ENCODE data around the gene DDX42. TPM values are rescaled to one million over a fixed set of nuclear protein-coding genes. Genes with fewer than 3 reads are reported as not detected.

DDX42 gene
- 16.2 TPM for polyA plus RNA-seq

DNA sequence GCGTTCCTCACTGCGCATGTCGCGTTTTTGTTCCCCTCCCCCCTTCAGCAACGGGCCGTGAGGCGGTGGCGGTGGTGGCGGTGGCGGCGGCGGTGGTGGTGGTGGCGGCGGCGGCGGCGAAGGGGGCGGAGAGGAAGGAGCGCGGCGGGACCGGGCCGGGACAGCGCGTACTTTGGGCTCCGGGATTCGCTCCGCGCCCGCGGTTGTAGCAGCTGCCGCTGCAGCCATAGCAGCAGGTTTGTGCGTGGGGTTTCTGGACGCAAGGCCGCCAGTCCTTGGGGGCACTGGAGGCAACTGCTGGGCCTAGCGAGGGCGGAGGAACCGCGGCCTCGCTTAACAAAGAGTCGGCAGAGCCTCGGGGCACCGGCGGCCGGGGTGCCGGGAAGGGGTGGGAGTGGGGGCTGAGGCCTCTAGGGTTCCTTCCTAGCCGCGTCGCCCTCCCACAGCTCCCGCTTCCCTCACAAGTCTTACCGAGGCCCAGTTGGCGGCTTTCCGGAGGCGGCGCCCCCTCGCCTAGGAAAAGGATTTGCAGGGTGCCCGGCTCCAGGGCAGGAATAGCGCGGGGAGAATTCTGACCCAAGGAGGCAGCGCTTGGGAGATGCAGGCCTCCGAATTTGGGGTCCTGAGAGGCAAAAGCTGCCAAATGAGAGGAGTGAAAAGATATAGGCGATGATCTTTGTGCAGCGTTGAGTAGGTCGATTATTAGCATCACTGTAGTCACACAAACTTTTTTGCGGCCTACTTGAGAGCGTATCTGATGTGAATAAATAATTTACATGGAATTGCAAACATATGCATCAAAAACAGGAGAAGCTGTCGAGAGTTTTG is at the start of gene DDX42:
TSS of gene DDX42 (plus strand) at position 30 of the 828 bp plus-strand sequence. CDS start 12,880 bp downstream, outside the sequence.
- Mint-ChIP-seq H3K27ac (peak within 1 kb of the TSS; percentile 90 to 100 (median 95)), H3K27me3 (no peaks in the 10 kb centered on the region), H3K36me3 (no peaks in the 10 kb centered on the region), H3K4me1 (peaks cover 25 to 42% (median 33%) of the 10 kb centered on the region in 3 donors), H3K9me3 (no peaks in the 10 kb centered on the region), H3K4me3 (peak within 1 kb of the TSS; percentile 86 to 98 (median 94))

DNA sequence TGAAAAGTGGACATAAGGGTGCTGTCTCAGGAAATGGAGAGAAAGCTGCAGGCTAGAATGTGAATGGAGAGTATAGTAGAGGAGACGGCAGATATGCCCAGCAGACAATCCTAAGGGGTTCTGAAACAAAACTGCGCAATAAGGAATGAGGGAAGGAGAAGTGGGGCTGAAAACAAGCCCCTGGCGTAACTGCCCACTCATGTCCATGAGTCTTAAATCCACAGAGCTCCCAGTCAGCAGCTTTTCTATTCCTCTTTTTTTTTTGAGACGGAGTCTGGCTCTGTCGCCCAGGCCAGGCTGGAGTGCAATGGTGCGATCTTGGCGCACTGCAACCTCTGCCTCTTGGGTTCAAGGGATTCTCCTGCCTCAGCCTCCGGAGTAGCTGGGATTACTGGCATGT is 38.3 kb upstream of the DDX42 start:
- no peaks in the 10 kb centered on the region for H3K9me3 Mint-ChIP-seq
- peaks cover 4% of the 10 kb centered on the region for H3K36me3 Mint-ChIP-seq
- H3K4me3 Mint-ChIP-seq, result no peak overlapping the region
- no peaks in the 10 kb centered on the region for H3K27me3 Mint-ChIP-seq
- peak overlapping the region in 1 of 3 donors; percentile 66 for H3K27ac Mint-ChIP-seq
- H3K4me1 Mint-ChIP-seq, result peaks cover 4 to 9% (median 8%) of the 10 kb centered on the region in 3 donors

DNA sequence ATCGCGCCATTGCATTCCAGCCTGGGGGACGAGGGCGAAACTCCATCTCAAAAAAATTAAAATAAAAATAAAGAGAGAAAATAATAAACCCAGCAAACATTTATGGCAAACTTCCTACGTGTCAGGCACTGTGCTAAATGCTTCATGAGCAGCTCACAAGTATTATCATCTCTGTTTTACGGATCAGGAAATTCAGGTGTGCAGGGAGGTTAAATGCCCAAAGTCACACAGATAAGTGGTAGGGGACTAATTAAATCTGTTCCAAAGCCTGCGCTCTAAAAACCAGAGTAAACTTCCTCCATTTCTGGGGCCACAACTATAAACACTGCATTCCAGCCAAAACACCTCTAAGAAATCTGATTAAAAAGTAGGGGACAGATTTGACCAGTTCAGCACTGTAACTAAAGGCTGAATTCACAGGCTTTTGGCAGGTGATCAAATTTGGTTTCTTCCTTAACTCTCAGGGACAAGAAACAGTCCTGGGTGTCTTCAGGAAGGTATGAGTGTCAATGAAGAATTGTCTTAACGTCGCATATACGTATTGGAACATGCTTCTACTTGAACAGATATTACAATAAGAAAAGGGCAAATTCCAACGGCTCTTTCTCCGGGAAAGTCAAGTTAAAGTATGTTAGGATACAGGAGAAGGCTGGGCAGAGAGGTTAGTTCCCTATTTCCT is 33.4 kb upstream of the DDX42 start:
- Mint-ChIP-seq H3K4me1 (peaks cover 14 to 23% (median 15%) of the 10 kb centered on the region in 3 donors), H3K4me3 (peak overlapping the region; percentile 90 to 95 (median 92)), H3K36me3 (peaks cover 3% of the 10 kb centered on the region), H3K27ac (peak overlapping the region; percentile 94 to 98 (median 97)), H3K9me3 (no peaks in the 10 kb centered on the region), H3K27me3 (no peaks in the 10 kb centered on the region)

DNA sequence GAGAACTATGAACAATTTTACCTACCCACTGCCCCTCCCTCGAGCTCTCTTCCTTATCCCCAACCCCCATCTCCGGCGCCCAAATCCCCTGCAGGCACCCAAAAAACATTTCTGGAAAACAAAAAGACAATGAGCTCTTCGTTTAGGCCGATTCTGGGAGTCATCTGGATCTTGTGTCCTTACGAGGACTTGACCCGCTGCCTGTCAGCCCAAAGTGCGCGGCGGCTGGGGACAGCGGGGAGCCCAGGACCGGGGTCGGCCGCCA is 32.9 kb upstream of the DDX42 start:
- H3K27me3 Mint-ChIP-seq, result no peaks in the 10 kb centered on the region
- H3K9me3 Mint-ChIP-seq, result no peaks in the 10 kb centered on the region
- peak overlapping the region; percentile 94 to 98 (median 97) for H3K27ac Mint-ChIP-seq

DNA sequence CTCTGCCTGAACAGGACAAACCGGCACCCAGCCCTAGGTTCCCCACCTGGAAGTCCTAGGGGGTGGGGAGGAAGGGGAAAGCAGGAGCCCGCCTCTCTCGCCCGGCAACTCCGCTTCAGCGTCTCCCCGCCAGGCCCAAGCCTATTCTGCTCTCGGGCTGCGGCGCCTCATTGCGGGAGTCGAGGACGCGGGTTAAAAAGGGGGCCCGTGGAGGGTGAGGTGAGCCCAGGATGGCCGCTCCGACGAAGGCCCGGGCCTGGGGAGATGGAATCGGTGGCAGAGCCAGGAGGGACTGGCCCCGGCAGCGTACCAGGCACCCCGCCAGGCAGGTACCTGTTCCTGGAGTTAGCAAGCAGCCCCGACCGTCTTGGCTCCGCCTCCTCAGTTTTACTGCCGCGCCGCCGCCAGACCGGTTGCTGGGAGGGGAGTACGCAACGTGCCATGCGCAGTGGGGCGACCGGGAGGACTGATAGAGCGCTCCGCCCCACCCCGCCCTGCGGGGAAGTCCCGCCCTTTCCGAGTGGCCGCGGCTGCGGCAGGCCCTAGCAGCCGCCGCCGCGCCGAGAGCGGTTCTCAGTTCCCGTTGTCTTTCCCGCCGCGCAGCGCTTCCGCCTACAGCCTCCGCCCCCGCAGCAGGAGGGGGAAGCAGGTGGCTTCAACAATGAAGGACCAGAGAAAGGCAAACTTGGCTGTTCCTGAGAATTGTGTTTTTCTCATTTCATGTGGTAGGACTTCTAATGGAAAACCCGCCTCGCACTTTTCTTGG is 32.4 kb upstream of the DDX42 start, which contains the start of gene STRADA:
TSS of gene STRADA (minus strand) at position 392 of the 766 bp plus-strand sequence. CDS start 13,430 bp downstream, outside the sequence.
- Mint-ChIP-seq H3K27ac (peak within 1 kb of the TSS; percentile 94 to 98 (median 97)), H3K4me3 (peak within 1 kb of the TSS; percentile 90 to 95 (median 92)), H3K9me3 (no peaks in the 10 kb centered on the region), H3K27me3 (no peaks in the 10 kb centered on the region), H3K36me3 (peaks cover 5% of the 10 kb centered on the region), H3K4me1 (peaks cover 15 to 23% (median 16%) of the 10 kb centered on the region in 3 donors)

More for the DNA sequence above, 32.9 kb upstream of the DDX42 start:
- peaks cover 3% of the 10 kb centered on the region for H3K36me3 Mint-ChIP-seq
- H3K4me1 Mint-ChIP-seq, result peaks cover 15 to 23% (median 16%) of the 10 kb centered on the region in 3 donors
- peak overlapping the region; percentile 90 to 95 (median 92) for H3K4me3 Mint-ChIP-seq

- Mint-ChIP-seq H3K27ac (peak overlapping the region in 2 of 3 donors; percentile 55 to 65), H3K36me3 (peaks cover 2% of the 10 kb centered on the region)
Measured at GRCh38 chr17:63751806-63752205, 22.2 kb upstream of the DDX42 start.

DNA sequence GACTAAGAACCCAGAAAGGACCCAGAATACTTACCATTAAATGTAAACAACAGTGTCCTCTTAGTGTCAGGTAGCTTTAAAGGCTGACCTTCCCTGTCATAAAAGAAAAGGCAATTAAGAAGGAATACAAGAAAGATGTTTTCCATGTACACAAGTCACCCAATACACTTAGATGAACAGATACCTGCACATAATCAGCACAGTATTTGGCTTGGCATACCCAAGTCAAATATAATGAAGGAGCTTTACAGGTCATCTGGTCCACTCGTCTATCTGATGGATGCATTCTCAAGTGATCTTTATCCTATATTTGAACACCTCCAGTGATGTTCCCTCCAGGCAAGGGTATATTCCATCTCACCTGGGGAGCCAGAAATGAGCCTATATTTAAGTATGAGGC is 21.3 kb upstream of the DDX42 start:
- H3K4me1 Mint-ChIP-seq, result peaks cover 2 to 6% (median 6%) of the 10 kb centered on the region in 3 donors
- H3K27me3 Mint-ChIP-seq, result no peaks in the 10 kb centered on the region
- H3K36me3 Mint-ChIP-seq, result peaks cover 2% of the 10 kb centered on the region
- no peak overlapping the region for H3K4me3 Mint-ChIP-seq
- no peaks in the 10 kb centered on the region for H3K9me3 Mint-ChIP-seq
- H3K27ac Mint-ChIP-seq, result no peak overlapping the region

More at GRCh38 chr17:63751806-63752205, 22.2 kb upstream of the DDX42 start:
- Mint-ChIP-seq H3K9me3 (no peaks in the 10 kb centered on the region), H3K27me3 (no peaks in the 10 kb centered on the region), H3K4me3 (peak overlapping the region in 3 of 4 donors; percentile 4 to 63 (median 55)), H3K4me1 (peaks cover 2 to 6% (median 6%) of the 10 kb centered on the region in 3 donors)

DNA sequence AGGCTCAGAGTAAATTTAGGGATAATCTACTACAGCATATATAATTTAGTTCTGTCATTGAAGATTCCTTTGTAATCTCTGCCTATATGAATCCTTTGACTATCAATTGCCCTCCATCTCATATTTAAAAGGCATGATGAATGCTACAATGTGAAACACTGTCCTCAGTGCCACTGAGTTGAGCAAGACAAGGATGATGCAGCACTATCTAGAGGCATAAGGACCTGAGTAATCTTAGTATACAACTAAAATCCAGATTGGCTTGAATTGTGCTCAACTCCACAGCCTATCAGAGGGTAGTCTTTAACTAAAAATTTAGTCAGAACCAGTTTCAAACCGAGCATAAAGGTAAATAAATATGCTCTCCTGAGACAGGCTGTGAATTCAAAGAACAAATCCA is 20.8 kb upstream of the DDX42 start:
- Mint-ChIP-seq H3K27me3 (no peaks in the 10 kb centered on the region), H3K4me1 (peaks cover 2 to 6% (median 6%) of the 10 kb centered on the region in 3 donors), H3K4me3 (no peak overlapping the region), H3K27ac (no peak overlapping the region), H3K36me3 (peaks cover 2% of the 10 kb centered on the region), H3K9me3 (no peaks in the 10 kb centered on the region)

- Mint-ChIP-seq H3K4me3 (no peak overlapping the region), H3K9me3 (no peaks in the 10 kb centered on the region), H3K36me3 (peaks cover 2% of the 10 kb centered on the region), H3K4me1 (peaks cover 2 to 6% (median 6%) of the 10 kb centered on the region in 3 donors), H3K27ac (no peak overlapping the region), H3K27me3 (no peaks in the 10 kb centered on the region)
Measured at GRCh38 chr17:63754046-63754445, 19.9 kb upstream of the DDX42 start.

DNA sequence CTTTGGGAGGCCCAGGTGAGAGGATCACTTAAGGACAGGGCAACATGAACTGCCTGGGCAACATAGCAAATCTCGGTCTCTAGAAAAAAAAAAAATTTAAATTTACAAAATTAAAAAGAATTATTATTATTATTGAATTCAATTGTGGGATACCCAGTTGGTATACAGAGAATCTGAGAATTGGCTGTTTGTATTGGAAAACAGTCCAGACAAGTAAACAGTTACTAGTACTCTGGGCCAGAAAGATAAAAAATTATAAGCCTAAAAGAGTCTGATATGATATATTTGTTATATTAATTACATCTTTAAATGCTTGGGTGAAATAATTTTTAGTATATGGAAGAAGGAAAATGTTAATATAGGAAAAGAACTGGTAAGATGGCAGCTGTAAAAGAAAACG is 15.5 kb upstream of the DDX42 start:
- no peak overlapping the region for H3K27ac Mint-ChIP-seq
- no peaks in the 10 kb centered on the region for H3K9me3 Mint-ChIP-seq
- no peak overlapping the region for H3K4me3 Mint-ChIP-seq
- H3K27me3 Mint-ChIP-seq, result no peaks in the 10 kb centered on the region
- H3K36me3 Mint-ChIP-seq, result peaks cover 2% of the 10 kb centered on the region
- H3K4me1 Mint-ChIP-seq, result peaks cover 8 to 9% (median 9%) of the 10 kb centered on the region in 3 donors

- H3K4me3 Mint-ChIP-seq, result no peak overlapping the region
- H3K9me3 Mint-ChIP-seq, result no peaks in the 10 kb centered on the region
- H3K4me1 Mint-ChIP-seq, result peaks cover 8 to 13% (median 13%) of the 10 kb centered on the region in 3 donors
- H3K27ac Mint-ChIP-seq, result peak overlapping the region in 1 of 3 donors; percentile 53
- H3K36me3 Mint-ChIP-seq, result peaks cover 2% of the 10 kb centered on the region
- H3K27me3 Mint-ChIP-seq, result no peaks in the 10 kb centered on the region
Measured at GRCh38 chr17:63760771-63761539, 13.0 kb upstream of the DDX42 start.

GRCh38 chr17:63762161-63763078 is 11.6 kb upstream of the DDX42 start:
- Mint-ChIP-seq H3K4me1 (peaks cover 15 to 23% (median 18%) of the 10 kb centered on the region in 3 donors), H3K9me3 (no peaks in the 10 kb centered on the region), H3K27me3 (no peaks in the 10 kb centered on the region), H3K27ac (peak overlapping the region in 2 of 3 donors; percentile 65 to 71), H3K4me3 (peak overlapping the region in 1 of 4 donors; percentile 56), H3K36me3 (peaks cover 2% of the 10 kb centered on the region)

- no peak overlapping the region for H3K27ac Mint-ChIP-seq
- no peaks in the 10 kb centered on the region for H3K27me3 Mint-ChIP-seq
- peaks cover 20 to 29% (median 28%) of the 10 kb centered on the region in 3 donors for H3K4me1 Mint-ChIP-seq
- no peaks in the 10 kb centered on the region for H3K9me3 Mint-ChIP-seq
- H3K4me3 Mint-ChIP-seq, result no peak overlapping the region
- H3K36me3 Mint-ChIP-seq, result no peaks in the 10 kb centered on the region
Measured at GRCh38 chr17:63764716-63765115, 9.3 kb upstream of the DDX42 start.
